Parathyroid adenoma (tissue), 2 donors: ENCODE results near the gene ARHGAP6.

Experiments
- H2AFZ ChIP-seq: fragments of 300-600 bp; sonication (generic); one replicate; pipeline ENCODE4 v1.7.0; 2017; ENCODE audit warnings: antibody characterized with exemption, mild to moderate bottlenecking
- H3K27ac ChIP-seq: fragments of 300-600 bp; sonication (generic); one replicate; pipeline ENCODE4 v1.7.0; 2017
- H3K27me3 ChIP-seq: fragments of 300-600 bp; sonication (generic); one replicate; pipeline ENCODE4 v1.7.0; 2017; ENCODE audit warnings: low read length; ENCODE audit not compliant: control insufficient read depth, insufficient read depth
- H3K36me3 ChIP-seq: fragments of 300-600 bp; sonication (generic); one replicate; pipeline ENCODE4 v1.7.0; 2017; ENCODE audit warnings: low read length; ENCODE audit not compliant: control insufficient read depth, insufficient read depth
- H3K4me1 ChIP-seq: fragments of 300-600 bp; sonication (generic); one replicate; pipeline ENCODE4 v1.7.0; 2017; ENCODE audit warnings: control low read depth
- H3K4me2 ChIP-seq: fragments of 300-600 bp; sonication (generic); one replicate; pipeline ENCODE4 v1.7.0; 2017; ENCODE audit warnings: low read length
- H3K4me3 ChIP-seq: fragments of 300-600 bp; sonication (generic); one replicate; pipeline ENCODE4 v1.7.0; 2017; ENCODE audit warnings: low read depth, low read length
- H3K79me2 ChIP-seq: fragments of 300-600 bp; sonication (generic); one replicate; pipeline ENCODE4 v1.7.0; 2017; ENCODE audit warnings: control low read depth
- H3K9ac ChIP-seq: fragments of 300-600 bp; sonication (generic); one replicate; pipeline ENCODE4 v1.7.0; 2017; ENCODE audit warnings: mild to moderate bottlenecking
- H3K9me3 ChIP-seq: fragments of 300-600 bp; sonication (generic); one replicate; pipeline ENCODE4 v1.7.0; 2017; ENCODE audit warnings: low read length; ENCODE audit not compliant: control insufficient read depth
- TF ChIP-seq, protein P1 (sequence below): fragments of 300-600 bp; sonication (generic); IDR thresholded peaks from one replicate; pipeline ENCODE4 v1.7.0; 2017; ENCODE audit warnings: antibody characterized with exemption, mild to moderate bottlenecking
- donor health status: primary hyperparathyroidism.

Gene ARHGAP6

DNA sequence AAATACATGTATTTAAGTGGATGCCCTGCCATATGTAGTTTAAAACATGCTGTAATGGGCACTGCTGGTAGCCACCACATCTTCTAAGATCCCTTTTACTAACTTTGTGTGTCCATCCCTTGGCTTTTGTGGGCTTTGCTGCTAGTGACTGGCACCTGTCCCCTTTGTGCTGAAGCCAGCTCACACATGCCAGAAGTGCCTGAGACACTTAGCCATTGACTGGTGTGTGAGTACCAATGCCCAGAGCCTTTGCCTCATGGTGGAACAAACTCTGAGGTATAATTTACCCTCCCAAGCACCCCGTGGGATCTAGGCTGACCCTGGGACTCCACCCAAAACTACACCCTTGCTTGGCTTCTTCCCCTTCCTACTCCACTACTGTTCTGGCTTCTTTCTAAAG is 33.0 kb downstream of the ARHGAP6 start:
- TF ChIP-seq, protein P1, sequence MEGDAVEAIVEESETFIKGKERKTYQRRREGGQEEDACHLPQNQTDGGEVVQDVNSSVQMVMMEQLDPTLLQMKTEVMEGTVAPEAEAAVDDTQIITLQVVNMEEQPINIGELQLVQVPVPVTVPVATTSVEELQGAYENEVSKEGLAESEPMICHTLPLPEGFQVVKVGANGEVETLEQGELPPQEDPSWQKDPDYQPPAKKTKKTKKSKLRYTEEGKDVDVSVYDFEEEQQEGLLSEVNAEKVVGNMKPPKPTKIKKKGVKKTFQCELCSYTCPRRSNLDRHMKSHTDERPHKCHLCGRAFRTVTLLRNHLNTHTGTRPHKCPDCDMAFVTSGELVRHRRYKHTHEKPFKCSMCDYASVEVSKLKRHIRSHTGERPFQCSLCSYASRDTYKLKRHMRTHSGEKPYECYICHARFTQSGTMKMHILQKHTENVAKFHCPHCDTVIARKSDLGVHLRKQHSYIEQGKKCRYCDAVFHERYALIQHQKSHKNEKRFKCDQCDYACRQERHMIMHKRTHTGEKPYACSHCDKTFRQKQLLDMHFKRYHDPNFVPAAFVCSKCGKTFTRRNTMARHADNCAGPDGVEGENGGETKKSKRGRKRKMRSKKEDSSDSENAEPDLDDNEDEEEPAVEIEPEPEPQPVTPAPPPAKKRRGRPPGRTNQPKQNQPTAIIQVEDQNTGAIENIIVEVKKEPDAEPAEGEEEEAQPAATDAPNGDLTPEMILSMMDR, result no peak
- no peaks in the 10 kb centered on the region for H3K27me3 ChIP-seq
- H3K4me2 ChIP-seq, result no peak overlapping the region
- H3K36me3 ChIP-seq, result no peaks in the 10 kb centered on the region
- no peak overlapping the region for H2AFZ ChIP-seq
- H3K9ac ChIP-seq, result no peak overlapping the region
- H3K27ac ChIP-seq, result no peak overlapping the region
- no peak overlapping the region for H3K4me3 ChIP-seq
- no peaks in the 10 kb centered on the region for H3K9me3 ChIP-seq
- no peaks in the 10 kb centered on the region for H3K79me2 ChIP-seq
- no peaks in the 10 kb centered on the region for H3K4me1 ChIP-seq

DNA sequence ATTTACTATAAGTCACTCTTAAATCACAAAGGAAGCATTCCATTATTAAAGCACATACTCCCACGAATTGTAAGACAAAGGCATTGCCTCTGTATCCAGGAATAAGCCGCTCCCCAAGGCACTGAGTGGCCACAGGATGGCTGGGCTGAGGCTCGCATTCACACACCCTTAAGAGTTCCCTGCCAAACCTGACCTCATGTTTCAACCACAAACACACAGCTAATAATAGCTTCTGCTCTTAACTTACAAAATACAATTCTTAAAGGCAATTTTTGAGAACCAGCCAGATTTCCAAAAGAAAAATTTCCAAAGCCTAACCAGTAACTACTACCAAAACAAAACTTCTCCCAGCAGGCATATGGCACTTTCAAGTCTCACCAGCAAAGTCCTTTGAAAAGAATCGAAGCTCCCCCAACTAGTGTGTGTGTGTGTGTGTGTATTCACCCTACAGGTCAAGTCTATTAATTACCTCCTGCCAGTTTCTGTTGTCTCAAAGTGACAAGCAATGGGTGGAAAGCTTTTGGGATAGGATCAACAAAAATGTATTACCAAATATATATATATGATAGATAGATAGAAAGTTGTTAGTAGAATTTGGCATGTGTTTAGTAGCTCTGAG is 36.0 kb downstream of the ARHGAP6 start:
- Histone ChIP-seq H3K4me2 (no peak overlapping the region), H3K27ac (no peak overlapping the region), H3K27me3 (no peaks in the 10 kb centered on the region), H2AFZ (no peak overlapping the region), H3K79me2 (no peaks in the 10 kb centered on the region), H3K9ac (no peak overlapping the region), H3K4me3 (no peak overlapping the region), H3K9me3 (no peaks in the 10 kb centered on the region), H3K36me3 (no peaks in the 10 kb centered on the region), H3K4me1 (no peaks in the 10 kb centered on the region)
- TF ChIP-seq, protein P1, result no peak

DNA sequence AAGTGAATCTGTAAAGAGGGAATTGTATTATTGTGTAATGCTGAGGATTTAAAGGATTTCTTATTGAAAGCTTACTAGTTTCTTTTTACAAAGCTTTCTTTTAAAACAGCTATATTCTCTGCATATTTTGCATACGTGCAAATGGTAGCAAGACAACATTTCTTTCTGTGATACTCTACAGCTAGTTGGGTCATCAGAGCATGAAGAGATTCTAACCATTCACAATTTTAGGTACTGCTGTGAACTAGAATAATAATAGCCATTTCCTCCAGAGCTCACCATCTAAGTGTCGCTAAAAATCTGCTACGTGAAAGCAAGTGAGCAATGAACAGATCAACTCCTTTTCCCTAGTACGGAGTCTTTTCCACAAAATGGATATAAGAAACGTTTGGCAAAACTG is 37.3 kb downstream of the ARHGAP6 start:
- H3K9me3 ChIP-seq, result no peaks in the 10 kb centered on the region
- H3K27ac ChIP-seq, result no peak overlapping the region
- no peaks in the 10 kb centered on the region for H3K79me2 ChIP-seq
- H3K4me2 ChIP-seq, result no peak overlapping the region
- no peak overlapping the region for H2AFZ ChIP-seq
- no peak overlapping the region for H3K4me3 ChIP-seq
- no peak overlapping the region for H3K9ac ChIP-seq
- H3K4me1 ChIP-seq, result no peaks in the 10 kb centered on the region
- TF ChIP-seq, protein P1, result no peak
- no peaks in the 10 kb centered on the region for H3K27me3 ChIP-seq
- no peaks in the 10 kb centered on the region for H3K36me3 ChIP-seq

DNA sequence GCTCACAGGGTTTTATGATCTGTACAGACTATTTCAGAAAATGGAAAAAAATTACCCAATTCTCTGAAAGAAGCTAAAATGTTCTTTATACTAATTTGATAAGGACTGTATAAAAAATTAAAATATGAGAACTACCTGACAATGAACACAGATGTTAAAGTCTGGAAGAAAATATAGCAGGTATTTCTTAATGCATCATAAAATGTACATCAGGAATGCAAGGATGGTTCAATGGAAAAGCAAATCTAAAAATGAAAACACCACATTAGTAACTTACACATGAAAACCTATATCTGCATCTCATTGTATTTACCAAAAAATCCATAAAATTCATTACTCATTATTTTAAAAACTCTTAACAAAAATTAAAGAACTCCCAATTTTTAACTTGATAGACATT is 39.4 kb downstream of the ARHGAP6 start:
- H3K9me3 ChIP-seq, result no peaks in the 10 kb centered on the region
- H3K79me2 ChIP-seq, result no peaks in the 10 kb centered on the region
- no peaks in the 10 kb centered on the region for H3K4me1 ChIP-seq

More for the DNA sequence above, 39.4 kb downstream of the ARHGAP6 start:
- Histone ChIP-seq H3K27me3 (no peaks in the 10 kb centered on the region), H3K4me2 (no peak overlapping the region), H3K4me3 (no peak overlapping the region), H3K36me3 (no peaks in the 10 kb centered on the region), H3K9ac (no peak overlapping the region), H2AFZ (no peak overlapping the region), H3K27ac (no peak overlapping the region)
- TF ChIP-seq, protein P1, result no peak
